Testis (tissue), 3 donors: ENCODE results near the gene GRIK1. TPM values are rescaled to one million over a fixed set of nuclear protein-coding genes. Genes with fewer than 3 reads are reported as not detected.

Experiments used
- DNase-seq: peaks from one replicate; pipeline ENCODE4 v3.0.0-alpha.2; 2019
- H3K27ac ChIP-seq, 2 donors: fragments of 200-600 bp; sonication (generic); one replicate each; pipeline ENCODE4 v1.5.1; 2019
- H3K27me3 ChIP-seq: fragments of 200-600 bp; sonication (generic); one replicate; pipeline ENCODE4 v1.5.1; 2019
- H3K36me3 ChIP-seq: fragments of 200-600 bp; sonication (generic); one replicate; pipeline ENCODE4 v1.5.1; 2017; ENCODE audit warnings: low read depth; ENCODE audit errors: missing control alignments
- H3K4me1 ChIP-seq: fragments of 200-600 bp; sonication (generic); one replicate; pipeline ENCODE4 v1.5.1; 2019
- H3K4me3 ChIP-seq, 2 donors: fragments of 200-600 bp; sonication (generic); one replicate each; pipeline ENCODE4 v1.5.1; 2017 to 2019
- H3K9me3 ChIP-seq: fragments of 200-600 bp; sonication (generic); one replicate; pipeline ENCODE4 v1.5.1; 2017
- POLR2A ChIP-seq: fragments of 450-650 bp; IDR thresholded peaks from one replicate; pipeline ENCODE4 v1.6.1; 2017; ENCODE audit warnings: antibody characterized with exemption, mild to moderate bottlenecking, moderate library complexity
- WGBS, 2 donors: methylation state at CpG; one replicate each; pipeline ENCODE4 v1.1.5; 2018; 5-methylcytosine and 5-hydroxymethylcytosine counted together
- intact Hi-C: fragments of 100-400 bp; cut with DNase I; formaldehyde crosslinking; loops from one replicate; pipeline ENCODE4 v1.15.1; 2023; ENCODE audit warnings: low total_unique reads
- polyA plus RNA-seq: library from polyadenylated mRNA; stranded (reverse); fragments of 350-450 nt; fragmentation: Illumina TruSeq; extraction: RNeasy Lipid Tissue Mini Kit (QIAGEN cat#74804); gene quantifications from one replicate; pipeline ENCODE4 v1.2.3, GENCODE V29; 2014; ENCODE audit warnings: low read depth, low replicate concordance; ENCODE audit not compliant: insufficient read depth
- total RNA-seq, 2 donors: library from RNA; depleted of rRNA; stranded (reverse); fragments of >200 nt; gene quantifications; one replicate each; pipeline ENCODE4 v1.2.3, GENCODE V29; 2016
- TF ChIP-seq, protein P1 (sequence below), 3 experiments: fragments of 450-650 bp in 2 of 3; fragments of 200-600 bp in 1 of 3; sonication (generic) in 1 of 3; IDR thresholded peaks; one replicate each; pipeline ENCODE4 v1.5.1; 2016 to 2019; ENCODE audit warnings: antibody characterized with exemption in 3 of 3, mild to moderate bottlenecking in 2 of 3, moderate library complexity in 1 of 3

Gene GRIK1
- total and polyA plus RNA-seq, 3 donors from 2014 or later = 0.08 to 0.25 (median 0.20) TPM

DNA sequence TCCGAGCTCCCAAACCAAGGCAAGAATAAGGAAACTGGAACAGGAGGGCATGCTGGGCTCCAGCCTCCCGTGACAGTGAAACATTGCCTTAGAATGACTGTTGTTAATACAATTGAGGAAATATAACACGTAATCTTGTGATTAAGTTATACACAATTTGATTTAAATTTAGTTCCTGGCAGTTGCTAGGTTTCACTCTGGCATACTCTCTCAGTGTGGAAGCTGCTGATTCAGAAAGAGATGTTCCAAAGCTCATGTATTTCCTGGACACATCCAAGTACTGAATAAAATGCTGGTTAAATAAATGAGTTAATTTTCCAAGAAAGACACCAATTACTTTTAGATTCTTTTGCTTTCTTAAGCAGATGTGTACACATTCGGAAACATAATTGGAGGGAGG, 176.1 kb downstream of the GRIK1 start:
- TF ChIP-seq, protein P1, sequence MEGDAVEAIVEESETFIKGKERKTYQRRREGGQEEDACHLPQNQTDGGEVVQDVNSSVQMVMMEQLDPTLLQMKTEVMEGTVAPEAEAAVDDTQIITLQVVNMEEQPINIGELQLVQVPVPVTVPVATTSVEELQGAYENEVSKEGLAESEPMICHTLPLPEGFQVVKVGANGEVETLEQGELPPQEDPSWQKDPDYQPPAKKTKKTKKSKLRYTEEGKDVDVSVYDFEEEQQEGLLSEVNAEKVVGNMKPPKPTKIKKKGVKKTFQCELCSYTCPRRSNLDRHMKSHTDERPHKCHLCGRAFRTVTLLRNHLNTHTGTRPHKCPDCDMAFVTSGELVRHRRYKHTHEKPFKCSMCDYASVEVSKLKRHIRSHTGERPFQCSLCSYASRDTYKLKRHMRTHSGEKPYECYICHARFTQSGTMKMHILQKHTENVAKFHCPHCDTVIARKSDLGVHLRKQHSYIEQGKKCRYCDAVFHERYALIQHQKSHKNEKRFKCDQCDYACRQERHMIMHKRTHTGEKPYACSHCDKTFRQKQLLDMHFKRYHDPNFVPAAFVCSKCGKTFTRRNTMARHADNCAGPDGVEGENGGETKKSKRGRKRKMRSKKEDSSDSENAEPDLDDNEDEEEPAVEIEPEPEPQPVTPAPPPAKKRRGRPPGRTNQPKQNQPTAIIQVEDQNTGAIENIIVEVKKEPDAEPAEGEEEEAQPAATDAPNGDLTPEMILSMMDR (IDR thresholded peaks at IDR 0.05) = no peak
- Histone ChIP-seq H3K4me3 (no peak overlapping the region), H3K36me3 (no peaks in the 10 kb centered on the region), H3K27me3 (no peaks in the 10 kb centered on the region), H3K27ac (no peak overlapping the region), H3K9me3 (no peaks in the 10 kb centered on the region), H3K4me1 (no peaks in the 10 kb centered on the region)
- 83 to 86% methylated on average over 4 of the region's 4 CpGs for WGBS, 2 donors
- intact Hi-C loops = no loop called here
- DNase-seq = no peak

DNA sequence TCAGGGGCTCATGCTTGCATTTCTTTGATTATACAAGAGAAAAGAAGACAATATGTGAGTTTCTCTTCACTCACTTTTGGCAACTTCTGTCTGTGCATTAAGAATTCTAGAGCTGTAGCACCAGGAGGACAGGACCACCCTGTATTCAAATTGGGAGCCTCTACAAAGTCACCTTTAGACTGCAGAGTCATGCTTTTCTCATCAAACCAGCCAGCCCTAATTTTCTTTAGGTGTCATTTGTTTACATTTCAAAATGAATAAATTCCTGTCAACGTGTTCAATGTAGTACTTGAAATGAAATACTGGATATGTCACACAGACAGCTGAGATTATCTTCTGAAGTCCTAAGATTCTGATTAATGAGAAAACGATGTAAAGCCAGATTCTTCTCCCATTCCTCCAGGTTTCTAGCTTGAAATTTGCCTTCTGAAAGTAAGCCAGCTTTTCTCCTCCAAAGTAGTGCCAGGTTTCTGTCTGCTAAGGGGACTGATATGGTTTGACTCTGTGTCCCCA, 177.2 kb downstream of the GRIK1 start:
- TF ChIP-seq POLR2A = no peak
- TF ChIP-seq, protein P1 (IDR thresholded peaks at IDR 0.05) = no peak
- Histone ChIP-seq H3K27me3 (no peaks in the 10 kb centered on the region), H3K27ac (no peak overlapping the region), H3K9me3 (no peaks in the 10 kb centered on the region), H3K36me3 (no peaks in the 10 kb centered on the region), H3K4me1 (no peaks in the 10 kb centered on the region), H3K4me3 (no peak overlapping the region)
- WGBS, 2 donors = 53 to 72% methylated on average over 2 of the region's 2 CpGs
- intact Hi-C loops = no loop called here
- DNase-seq = no peak

DNA sequence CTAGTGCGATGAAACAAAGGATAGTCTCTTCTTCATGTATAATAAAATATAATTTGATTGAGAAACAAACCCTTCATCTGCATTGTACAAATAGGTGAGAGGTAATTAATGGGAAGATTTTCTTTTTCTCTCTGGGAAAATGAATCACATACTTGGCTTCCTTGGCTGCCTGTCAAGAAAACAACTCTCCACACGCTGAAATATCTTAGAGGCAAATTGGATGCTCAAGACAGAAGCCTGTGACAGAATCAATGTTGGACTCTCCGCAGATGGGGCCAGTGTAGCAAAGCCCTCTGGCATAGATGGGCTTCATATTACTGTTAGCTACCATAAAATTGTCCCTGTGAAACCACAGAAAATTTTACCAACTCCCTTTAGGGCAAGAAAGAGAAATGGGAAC, 186.6 kb downstream of the GRIK1 start:
- no peak overlapping the region for H3K27ac ChIP-seq
- TF ChIP-seq, protein P1 (IDR thresholded peaks at IDR 0.05) = no peak
- TF ChIP-seq POLR2A = no peak
- H3K9me3 ChIP-seq = no peaks in the 10 kb centered on the region
- 66 to 71% methylated on average over 3 of the region's 3 CpGs for WGBS, 2 donors
- H3K4me3 ChIP-seq = no peak overlapping the region
- no peaks in the 10 kb centered on the region for H3K36me3 ChIP-seq
- no peaks in the 10 kb centered on the region for H3K27me3 ChIP-seq
- H3K4me1 ChIP-seq = no peaks in the 10 kb centered on the region
- intact Hi-C loops = no loop called here
- DNase-seq = no peak

DNA sequence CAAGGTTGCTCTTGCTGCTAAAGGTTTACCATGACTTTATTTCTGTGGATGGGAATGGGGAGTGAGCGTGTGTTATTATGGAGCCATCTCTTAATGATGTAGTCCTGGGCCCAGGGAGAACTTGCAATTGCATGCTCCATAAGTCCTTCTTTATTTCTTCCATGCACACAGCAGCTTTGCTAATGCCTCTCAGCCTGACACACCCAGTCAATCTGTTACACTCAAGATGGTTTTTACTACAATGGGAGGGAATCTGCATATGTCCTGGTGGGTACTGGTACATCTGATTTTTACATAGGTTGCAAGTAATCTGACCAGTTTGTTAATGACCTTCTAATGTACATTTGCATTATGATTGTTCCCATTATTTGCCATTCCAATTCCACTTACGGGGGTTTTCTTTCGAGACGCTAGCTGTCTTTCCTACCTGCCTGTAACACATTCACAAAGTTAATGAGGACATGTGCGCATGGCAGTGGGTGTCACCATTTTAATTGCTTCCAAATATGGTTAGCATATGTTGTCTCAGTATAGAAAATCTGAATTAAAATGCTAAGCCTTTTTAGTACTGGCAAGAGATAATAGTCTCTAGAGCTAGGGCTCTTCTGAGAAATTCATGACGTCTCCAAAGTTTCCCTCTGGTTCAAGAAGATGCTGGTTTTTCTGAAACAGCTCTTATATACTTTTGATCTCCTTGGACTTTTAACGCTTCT, 188.2 kb downstream of the GRIK1 start:
- Histone ChIP-seq H3K4me3 (no peak overlapping the region), H3K9me3 (no peaks in the 10 kb centered on the region), H3K27ac (no peak overlapping the region), H3K36me3 (no peaks in the 10 kb centered on the region), H3K4me1 (no peaks in the 10 kb centered on the region), H3K27me3 (no peaks in the 10 kb centered on the region)
- WGBS, 2 donors = 86 to 92% methylated on average over 7 of the region's 7 CpGs
- intact Hi-C loops = no loop called here
- TF ChIP-seq, protein P1 (IDR thresholded peaks at IDR 0.05) = no peak
- DNase-seq = no peak

DNA sequence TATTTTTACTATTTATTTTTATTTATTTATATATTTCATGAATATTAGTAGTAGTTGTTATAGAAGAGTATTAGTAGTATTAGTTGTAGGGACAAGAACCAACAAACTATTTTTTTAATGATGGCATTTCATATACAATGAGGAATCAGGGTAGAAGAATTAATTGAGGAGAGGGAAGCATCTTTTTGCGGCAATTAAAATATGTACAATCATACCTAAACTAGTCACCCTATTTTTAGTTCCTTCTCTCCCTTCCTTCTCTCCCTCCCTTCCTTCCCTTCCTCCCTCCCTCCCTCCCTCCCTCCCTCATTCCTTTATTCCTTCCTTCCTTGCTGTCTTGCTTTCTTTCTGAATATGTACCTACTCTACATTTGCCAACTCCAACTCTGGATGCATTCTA, 189.8 kb downstream of the GRIK1 start:
- no peak overlapping the region for H3K27ac ChIP-seq
- no peak for DNase-seq
- no peak for TF ChIP-seq POLR2A
- TF ChIP-seq, protein P1 (IDR thresholded peaks at IDR 0.05) = no peak
- no peaks in the 10 kb centered on the region for H3K9me3 ChIP-seq
- 92 to 94% methylated on average over 1 of the region's 1 CpG for WGBS, 2 donors
- no peaks in the 10 kb centered on the region for H3K4me1 ChIP-seq
- no peaks in the 10 kb centered on the region for H3K36me3 ChIP-seq
- no peak overlapping the region for H3K4me3 ChIP-seq
- no peaks in the 10 kb centered on the region for H3K27me3 ChIP-seq
- intact Hi-C loops = no loop called here
